ENCODE results near the gene LEFTY1.

- TF ChIP-seq GATA2 (IDR thresholded peaks at IDR 0.05; ENCODE audit: low read depth, low read length) (no peak), GATA3 (IDR thresholded peaks at IDR 0.05; ENCODE audit: low read depth, low read length) (no peak)
These were observed 41.6 kb upstream of the LEFTY1 start for GRCh38 chr1:225930566-225930965.

Measured in SH-SY5Y (cell line).